AG20443 (cell line): ENCODE results near the gene EPG5.
"Not testable (repeated sequence)": the region's sequence is repeated elsewhere in the genome, so short reads cannot be mapped to it uniquely, and the experiment has no call there.

Experiments
- DNase-seq: peaks from one replicate; pipeline ENCODE4 v3.0.0; 2012; ENCODE audit warnings: low spot score, mixed read lengths

EPG5 gene

DNA sequence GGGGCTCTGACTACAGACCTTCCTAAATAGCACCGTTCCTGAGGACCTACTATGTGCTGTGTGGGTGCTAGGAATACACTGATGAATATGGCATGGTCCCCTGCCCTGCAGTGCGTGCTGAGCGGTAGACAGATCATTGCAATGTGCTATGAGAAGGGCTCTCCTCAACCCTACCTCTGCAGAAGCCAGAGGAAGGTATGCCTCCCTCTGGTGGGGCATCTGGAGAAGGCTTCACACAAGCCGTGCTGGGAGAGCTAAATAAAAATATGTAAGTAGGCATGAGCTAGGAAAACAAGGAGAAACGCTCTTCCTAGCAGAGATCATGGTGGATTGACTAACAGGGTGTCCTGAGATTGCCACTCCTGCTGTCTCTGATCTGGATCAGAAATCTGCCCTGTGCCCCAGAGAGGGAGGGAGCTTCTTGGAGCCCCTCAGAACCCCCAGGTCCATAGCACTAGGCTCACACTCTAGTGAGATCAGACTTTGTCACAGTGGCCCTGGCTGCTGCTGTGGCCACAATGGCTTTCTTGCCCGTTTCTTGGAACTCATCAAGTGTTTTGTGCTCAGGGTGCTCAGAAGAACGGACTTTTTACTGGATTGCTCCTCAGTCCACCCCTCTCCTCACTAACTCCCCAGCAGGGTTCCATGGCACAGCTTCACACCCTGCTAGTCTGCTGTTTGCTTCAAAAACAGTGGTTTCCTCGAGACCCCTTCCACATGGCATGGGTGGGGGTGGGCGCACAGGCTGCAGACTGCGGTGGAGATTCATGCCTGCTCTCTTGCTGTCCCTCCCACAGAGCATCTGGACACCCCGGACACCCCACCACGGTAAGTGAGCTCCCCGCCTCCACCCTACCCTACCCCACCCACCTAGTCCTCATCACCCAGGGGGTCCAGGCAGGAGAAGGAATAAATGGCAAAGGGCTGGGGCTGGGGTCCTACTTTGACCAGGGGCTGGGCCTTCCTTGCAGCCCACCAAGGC lies 127.4 kb downstream of the EPG5 start:
- DNase-seq: peak; percentile 75

DNA sequence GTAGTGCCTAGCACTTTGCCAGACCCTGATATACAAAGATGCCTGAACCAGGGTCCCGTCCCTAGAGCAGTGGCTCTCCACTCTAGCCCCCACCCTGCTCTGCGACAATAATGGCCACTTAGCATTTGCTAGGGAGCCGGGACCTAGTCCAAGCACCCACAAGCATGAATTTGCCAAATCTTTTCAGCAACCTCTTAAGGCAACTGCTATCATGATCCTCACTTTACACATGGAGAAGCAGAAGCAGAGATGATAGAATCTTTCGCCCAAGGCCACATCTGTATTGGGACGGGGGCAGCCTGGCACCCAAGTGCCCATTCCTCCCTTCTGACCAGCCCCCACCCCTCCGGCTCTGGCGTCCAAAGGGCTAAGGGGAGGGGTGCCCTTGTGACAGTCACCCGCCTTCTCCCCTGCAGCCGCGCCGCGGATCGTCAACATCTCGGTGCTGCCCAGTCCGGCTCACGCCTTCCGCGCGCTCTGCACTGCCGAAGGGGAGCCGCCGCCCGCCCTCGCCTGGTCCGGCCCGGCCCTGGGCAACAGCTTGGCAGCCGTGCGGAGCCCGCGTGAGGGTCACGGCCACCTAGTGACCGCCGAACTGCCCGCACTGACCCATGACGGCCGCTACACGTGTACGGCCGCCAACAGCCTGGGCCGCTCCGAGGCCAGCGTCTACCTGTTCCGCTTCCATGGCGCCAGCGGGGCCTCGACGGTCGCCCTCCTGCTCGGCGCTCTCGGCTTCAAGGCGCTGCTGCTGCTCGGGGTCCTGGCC lies 128.6 kb downstream of the EPG5 start:
- peak; percentile 41 for DNase-seq

DNA sequence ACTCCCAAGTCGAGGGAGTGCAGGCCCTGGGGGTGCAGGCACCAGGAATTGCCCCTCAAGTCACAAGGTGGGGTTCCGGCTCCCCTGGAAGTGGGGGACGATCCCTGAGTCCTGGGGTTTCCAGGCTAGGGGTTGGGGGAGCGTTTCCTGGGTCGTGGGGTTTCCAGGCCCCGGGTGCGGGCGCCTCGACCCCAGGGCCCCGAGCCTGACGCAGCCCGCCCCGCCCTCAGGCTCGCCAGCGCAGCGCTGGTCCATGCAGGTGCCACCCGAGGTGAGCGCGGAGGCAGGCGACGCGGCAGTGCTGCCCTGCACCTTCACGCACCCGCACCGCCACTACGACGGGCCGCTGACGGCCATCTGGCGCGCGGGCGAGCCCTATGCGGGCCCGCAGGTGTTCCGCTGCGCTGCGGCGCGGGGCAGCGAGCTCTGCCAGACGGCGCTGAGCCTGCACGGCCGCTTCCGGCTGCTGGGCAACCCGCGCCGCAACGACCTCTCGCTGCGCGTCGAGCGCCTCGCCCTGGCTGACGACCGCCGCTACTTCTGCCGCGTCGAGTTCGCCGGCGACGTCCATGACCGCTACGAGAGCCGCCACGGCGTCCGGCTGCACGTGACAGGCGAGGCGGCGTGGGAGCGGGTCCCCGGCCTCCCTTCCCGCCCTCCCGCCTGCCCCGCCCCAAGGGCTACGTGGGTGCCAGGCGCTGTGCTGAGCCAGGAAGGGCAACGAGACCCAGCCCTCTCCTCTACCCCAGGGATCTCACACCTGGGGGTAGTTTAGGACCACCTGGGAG lies 129.7 kb downstream of the EPG5 start:
- DNase-seq: peak; percentile 73

DNA sequence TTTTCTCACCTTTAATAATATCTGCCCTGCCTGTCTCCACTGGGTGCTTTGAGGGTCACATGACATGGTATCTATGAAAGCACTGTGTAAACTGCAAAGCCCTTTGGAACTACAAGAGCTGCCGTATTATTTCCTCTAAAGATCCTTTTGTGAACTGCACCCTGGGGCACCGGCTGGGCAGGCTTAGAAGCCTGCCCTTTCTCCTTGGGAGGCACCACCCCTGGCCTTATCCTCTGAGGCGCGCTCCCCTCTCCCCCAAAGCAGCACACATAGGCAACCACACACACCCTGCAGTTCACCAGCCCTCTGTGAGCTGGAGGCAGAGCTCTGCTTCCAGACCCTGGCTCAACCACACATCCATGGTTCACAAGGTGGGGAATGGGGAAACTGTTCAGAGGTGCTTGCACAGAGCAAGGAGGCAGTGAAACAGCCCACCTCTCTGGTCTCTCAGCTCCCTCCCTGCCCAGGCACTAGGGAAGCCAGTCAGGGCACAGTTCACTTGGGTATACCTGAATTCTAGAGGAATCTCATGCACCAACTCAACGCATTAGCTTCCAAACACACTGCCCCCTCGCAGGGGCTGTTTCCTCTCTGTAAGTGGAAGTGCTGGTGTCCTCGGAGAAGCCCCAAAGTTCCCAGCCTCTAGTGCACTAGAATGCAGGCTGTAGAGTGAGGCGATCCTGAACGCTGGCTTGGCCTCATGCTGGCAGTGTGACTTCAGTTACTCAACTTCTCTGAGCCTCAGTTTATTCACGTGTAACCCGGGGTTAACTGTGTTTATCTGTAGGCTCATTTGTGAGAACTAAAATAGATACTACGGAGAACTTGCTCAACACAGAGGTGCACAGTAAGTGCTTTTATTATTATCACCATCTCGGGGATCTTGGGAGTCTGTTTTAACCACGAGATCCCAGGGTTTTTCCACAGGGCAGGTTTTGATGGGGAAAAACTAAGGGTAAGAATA lies 130.6 kb downstream of the EPG5 start:
- no peak for DNase-seq

DNA sequence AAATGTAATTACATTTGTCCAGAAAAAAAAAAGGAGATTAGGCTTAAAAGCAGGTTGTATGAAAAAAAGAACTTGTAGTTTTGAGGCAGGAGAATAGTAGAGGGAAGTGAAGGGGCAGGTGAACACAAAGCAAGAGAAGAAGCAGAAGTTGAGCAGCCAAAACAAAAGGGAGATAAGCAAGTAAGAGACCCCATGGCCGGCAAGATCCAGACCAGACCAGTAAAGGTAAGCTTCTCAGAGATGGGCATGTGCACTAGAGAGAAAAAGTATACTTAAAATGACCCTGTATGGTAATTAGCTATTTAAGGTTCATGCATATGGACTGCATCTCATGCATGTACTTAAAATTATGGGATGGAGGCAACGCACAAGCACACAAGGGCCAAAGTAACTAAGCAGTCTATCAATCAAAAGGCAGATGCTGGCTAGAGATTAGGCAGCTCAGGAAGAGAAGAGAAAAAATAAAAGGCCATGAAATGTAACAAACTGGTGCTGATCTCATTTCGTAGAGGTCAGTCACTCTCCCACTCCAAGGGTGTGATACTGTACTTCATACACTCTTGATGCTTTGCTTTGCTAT lies 132.0 kb downstream of the EPG5 start:
- no peak for DNase-seq

DNA sequence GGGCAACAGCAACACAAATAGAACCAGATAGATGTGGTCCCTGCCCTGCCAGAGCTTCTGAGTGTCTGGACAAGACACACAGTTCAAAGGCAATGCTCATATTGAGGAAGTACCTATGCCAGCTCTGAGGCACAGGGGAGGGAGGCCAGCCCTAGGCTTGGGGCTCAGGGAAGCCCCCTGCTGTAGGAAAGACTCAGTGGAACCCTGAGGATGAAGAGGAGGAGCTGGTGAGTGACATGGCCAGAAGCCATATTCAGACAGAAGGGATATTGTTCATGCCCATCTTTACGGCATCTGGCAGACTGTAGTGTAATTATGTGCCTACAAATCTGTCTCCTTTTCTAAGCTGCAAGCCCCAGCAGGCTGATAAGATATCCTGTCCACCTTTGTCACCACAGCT lies 132.8 kb downstream of the EPG5 start:
- no peak for DNase-seq

DNA sequence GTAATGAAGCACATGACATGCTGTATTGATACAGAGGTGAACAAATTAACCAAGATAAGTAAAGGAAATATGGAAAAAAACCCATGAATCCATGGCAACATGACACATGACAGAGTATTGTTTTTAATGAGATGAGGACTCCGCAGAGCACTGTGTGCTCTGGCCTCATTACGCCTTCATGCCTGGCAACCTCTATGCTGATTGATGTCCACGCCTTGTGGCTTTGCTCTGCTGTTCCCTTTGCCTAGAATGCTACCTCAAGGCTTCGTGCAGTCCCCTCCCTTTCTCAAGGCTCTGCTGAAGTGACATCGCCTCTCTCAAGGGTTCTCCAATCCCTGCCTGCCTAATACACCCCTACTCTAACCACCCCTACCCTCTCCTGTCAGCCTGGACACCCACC lies 133.3 kb downstream of the EPG5 start:
- DNase-seq: no peak

DNA sequence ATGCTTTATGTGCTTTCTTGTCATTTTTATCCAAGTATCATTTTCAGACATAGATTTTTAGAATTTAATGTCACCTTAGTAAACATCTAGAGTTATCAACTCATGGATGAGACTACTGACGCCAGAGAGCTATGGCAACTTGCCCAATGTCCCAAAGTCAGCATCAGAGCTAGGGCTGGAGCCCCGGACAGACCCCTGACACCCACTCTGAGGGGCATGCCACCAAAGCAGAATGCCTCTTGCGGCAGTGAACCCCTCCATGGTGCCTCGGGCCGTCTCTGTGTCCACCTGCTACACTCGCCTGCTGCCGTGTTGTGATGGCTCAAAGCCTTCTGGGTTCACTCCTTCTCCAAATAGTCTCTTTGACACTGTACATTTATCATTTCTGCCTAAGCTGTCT lies 136.2 kb downstream of the EPG5 start:
- DNase-seq: no peak

DNA sequence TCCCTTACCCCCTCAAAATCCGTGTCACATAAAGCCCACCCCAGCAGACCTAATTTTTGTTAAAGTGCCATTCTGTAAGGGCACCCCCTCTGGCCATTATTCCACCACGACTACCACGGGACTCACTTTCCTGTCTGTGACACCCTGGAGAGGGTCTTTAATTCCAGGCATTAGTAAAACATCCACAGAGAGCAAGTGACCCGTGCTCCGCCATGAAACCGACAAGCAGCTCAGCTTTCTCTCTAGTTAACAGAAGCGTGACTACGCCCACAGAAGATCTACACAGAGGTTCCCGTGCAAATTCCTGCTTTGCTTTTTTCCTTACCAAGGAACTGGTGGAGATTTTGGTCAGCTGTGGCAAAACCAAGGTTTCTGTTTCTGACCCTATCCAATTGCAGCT lies 137.3 kb downstream of the EPG5 start:
- DNase-seq: no peak

DNA sequence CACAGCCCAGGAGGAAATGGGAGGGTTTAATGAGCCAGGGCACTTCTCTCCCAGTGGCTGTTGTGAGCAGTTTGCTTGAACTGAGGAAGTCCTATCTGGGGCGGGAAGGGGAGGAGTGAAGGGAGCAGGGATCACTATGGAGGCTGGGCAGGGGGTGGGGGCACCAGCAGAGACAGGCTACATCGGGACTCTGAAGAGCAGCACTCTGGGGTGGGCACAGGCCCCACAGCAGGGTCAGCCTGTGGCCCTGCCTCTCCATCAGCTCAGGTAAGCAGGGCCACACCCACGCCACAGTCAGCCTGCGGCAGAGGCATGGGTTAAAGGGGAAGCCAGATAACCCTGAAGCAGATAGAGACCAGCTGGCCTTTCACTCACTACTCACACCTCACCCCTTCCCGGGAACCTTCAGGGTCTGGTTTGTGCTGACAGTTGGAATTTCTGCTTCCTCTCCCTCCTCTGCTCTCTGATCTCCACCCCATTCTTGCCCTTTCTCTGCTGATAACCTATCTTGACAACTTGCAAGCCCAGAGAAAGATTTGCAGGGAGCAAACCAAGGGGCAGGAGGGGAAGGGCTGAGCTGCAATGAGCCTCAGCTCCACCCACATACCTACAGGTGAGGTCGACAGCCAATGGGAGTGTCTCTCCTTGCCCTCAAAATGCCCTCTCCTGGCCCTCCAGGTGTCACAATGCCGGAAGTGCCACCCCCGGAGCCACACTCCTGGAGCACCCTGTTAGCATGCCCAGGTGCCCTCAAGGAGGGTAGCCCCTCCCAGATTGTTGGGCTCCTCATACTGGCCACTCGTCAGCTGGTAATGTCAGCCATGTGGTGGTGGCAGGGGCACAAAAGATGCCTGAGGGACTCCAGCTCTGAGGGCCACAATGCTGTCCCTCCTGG lies 138.0 kb downstream of the EPG5 start:
- no peak for DNase-seq

DNA sequence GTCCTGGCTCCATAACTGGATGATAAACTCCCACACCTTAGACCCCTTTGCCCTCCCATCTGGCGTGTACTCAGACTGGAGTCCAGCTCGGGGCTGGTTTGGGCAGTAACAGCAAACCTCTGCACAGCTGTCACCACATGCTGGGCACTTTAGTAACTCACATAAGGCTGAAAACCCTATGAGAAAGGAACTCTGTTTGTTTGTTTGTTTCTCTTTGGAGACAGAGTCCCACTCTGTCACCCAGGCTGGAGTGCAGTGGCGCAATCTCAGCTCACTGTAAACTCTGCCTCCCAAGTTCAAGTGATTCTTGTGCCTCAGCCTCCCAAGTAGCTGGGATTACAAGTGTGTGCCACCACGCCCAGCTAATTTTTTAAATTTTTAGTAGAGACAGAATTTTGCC lies 140.4 kb downstream of the EPG5 start:
- DNase-seq: not testable (repeated sequence)

DNA sequence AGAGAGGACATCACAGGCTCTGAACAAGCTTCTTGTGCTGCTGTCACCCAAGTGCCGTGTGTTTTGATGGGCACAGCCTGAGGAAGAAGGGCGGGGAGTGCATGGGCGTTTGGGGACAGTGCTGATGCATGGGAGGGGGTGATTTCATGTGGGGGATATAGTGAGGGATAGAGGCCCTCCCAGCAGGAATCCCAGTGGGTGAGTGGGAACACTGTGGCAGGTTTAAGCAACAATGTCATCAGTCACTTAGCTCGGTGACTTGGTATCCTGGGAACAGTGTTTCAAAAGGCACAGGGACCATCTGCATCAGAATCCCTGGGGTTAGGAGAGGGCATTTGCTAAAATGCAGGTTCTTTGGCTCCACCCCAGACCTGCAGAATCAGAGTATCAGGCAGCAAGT lies 141.0 kb downstream of the EPG5 start:
- DNase-seq: no peak

DNA sequence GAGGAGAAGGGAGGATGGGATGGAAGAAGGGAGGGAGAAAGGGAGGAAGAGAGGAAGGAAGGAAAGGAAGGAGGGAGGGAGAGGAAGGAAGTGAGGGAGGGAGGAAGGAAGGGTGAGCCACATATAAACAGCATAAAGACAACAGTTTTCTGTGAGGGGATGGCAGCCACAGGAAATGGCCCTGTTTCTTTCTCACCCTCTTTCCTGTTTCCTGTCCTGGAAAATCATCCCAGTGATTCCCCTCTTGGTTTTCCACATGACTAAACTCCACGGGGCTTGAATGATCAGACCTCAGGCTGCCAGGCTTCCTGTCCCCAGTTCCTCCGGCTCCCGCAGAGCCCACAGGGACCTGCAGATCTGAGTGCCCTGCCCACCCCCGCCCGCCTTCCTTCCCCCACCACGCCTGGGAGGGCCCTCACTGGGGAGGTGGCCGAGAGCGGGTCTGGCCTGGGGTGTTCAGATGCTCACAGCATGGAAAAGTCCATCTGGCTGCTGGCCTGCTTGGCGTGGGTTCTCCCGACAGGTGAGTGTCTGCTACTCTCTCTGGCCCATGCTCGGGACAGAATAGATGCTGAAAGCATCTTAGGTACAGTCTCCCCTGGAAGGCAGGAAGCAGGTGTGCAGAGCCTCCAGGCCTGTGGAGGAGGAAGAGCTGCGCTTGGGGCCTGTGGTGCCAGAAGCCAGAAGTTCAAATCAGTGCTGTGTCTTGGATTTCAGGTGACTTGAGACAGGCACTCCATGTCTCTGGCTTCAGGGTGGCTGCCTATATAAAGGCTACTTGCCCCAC lies 141.7 kb downstream of the EPG5 start, which contains the start of gene SIGLEC15:
Gene SIGLEC15, plus strand, starts transcription at position 418 of the 787 bp plus-strand sequence. Its CDS starts 54 bp downstream, at position 472.
- no peak for DNase-seq

DNA sequence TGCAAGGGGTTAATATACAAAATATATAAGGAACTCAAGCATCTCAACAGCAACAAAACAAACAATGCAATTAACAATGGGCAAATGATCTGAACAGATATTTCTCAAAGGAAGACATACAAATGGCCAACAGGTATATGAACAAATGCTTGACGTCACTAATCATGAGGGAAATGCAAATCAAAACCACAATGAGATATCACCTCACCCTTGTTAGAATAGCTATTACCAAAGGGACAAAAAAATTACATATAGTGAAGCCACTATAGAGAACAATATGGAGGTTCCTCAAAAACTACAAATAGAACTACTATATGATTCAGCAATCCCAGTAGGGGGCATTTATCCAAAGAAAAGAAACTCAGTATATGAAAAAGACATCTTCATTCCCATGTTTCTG lies 145.4 kb downstream of the EPG5 start:
- no peak for DNase-seq

DNA sequence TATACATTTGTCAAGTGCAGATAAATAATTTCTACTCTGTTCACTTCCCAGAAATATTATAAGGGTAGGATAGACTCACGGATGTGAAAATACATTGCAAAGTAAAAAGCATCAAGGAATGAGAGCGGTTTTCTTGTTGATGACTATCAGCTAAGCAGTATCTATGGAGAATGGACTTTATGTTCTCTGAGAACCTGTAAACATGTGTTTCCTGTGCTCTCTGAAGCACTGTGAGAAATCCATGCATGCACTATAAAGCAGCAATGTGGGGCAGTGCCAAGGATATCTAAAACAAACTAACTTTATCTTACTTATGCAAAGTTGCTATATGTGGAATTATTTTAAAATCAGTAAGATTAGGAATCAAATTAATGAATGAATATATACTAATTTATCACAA lies 146.1 kb downstream of the EPG5 start:
- no peak for DNase-seq

DNA sequence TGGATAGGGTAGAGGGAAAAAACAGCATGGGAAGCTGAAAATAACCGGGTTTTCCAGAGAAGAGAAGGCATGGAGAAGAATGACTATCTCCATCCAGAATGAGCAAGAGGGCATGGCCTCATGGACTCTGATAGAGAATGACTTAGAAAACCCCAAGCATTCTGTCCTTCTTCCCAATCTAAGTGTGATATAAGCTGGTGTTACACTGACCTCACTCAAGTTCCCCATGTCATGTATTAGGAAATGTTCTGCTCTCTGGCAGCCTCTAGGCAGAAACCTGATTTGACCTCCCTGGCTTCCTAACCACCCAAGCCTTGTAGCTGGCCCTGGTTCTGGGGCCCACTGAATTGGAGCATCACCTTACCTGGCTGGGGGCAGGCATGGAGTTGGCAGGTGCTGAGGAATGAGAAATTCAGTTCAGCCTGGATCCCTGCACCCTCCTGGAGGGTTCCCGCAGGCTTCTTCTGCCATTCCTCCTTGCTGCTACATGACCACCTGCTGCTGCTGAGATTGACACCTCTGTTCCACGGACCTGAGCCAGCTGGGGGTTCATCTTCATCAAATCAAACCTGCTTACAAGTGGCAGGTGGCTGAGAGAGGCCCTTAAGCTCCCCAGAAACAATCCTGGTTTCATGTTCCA lies 146.9 kb downstream of the EPG5 start:
- DNase-seq: no peak

DNA sequence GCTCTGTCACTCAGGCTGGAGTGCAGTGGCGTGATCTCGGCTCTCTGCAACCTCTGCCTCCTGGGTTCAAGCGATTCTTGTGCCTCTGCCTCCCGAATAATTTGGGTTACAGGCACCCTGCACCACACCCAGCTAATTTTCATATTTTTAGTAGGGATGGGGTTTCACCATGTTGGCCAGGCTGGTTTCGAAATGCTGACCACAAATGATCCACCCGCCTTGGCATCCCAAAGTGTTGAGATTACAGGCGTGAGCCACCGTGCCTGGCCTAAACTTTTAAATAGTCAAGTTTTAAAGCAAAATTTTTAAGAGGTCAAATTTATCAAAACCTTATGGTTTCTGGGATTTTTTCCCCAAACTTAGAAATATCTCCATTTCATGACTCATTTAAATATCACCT lies 148.4 kb downstream of the EPG5 start:
- DNase-seq: not testable (repeated sequence)

DNA sequence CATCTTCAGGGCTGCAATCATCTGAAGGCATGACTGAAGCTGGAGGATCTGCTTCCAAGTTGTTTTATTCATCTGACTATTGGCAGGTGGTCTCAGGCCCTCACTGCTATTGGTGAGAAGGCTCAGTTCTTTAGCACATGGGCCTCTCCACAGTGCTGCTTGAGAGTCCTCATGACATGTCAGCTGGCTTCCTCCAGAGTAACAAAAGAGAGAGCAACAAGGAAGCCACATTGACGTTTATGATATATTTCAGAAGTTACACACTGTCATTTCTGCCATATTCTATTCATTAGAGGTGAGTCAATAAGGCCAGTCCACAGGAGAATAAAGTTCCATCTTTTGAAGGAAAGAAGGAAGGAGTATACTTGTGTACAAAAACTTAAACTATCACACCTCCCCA lies 149.6 kb downstream of the EPG5 start:
- no peak for DNase-seq
